SK-N-SH treated with all-trans-retinoic acid at 6 μM for 48 hours (cell line): ENCODE data around the gene PLXDC2.

Source experiments
- ATAC-seq: fragments of 200-7000 bp; cut with Tn5 transposase; 3 replicates; pipeline ENCODE4 v1.9.1; 2020; ENCODE audit warnings: mild to moderate bottlenecking, moderate library complexity
- ARNTL ChIP-seq: fragments of 450-650 bp; formaldehyde crosslinking; IDR thresholded peaks from 2 replicates; pipeline ENCODE4 v1.5.0; 2020; ENCODE audit warnings: low read depth, mild to moderate bottlenecking, moderate library complexity, borderline replicate concordance
- BACH2 ChIP-seq: fragments of 250-450 bp; sonication (Bioruptor Pico); IDR thresholded peaks from 2 replicates; pipeline ENCODE4 v1.9.0; 2021; ENCODE audit warnings: mild to moderate bottlenecking, borderline replicate concordance
- CREB5 ChIP-seq: fragments of 250-450 bp; sonication (Bioruptor Pico); IDR thresholded peaks from 2 replicates; pipeline ENCODE4 v1.5.1; 2020; ENCODE audit warnings: low read depth, mild to moderate bottlenecking, moderate library complexity
- CSDC2 ChIP-seq: fragments of 250-450 bp; sonication (Bioruptor Pico); IDR thresholded peaks from 2 replicates; pipeline ENCODE4 v1.5.0; 2020; ENCODE audit warnings: mild to moderate bottlenecking, moderate library complexity
- ESRRG ChIP-seq: fragments of 250-450 bp; sonication (Bioruptor Pico); IDR thresholded peaks from 2 replicates; pipeline ENCODE4 v1.6.1; 2021; ENCODE audit warnings: mild to moderate bottlenecking
- ISL1 ChIP-seq: fragments of 250-450 bp; sonication (Bioruptor Pico); IDR thresholded peaks from 2 replicates; pipeline ENCODE4 v2.1.2; 2022; ENCODE audit warnings: mild to moderate bottlenecking, moderate library complexity
- OSR1 ChIP-seq: fragments of 250-450 bp; sonication (Bioruptor Pico); IDR thresholded peaks from 2 replicates; pipeline ENCODE4 v1.8.0; 2022; ENCODE audit warnings: moderate library complexity, mild to moderate bottlenecking, inconsistent platforms
- PATZ1 ChIP-seq: fragments of 250-450 bp; sonication (Bioruptor Pico); IDR thresholded peaks from 2 replicates; pipeline ENCODE4 v1.8.0; 2020; ENCODE audit warnings: mild to moderate bottlenecking, moderate library complexity, borderline replicate concordance
- POU6F1 ChIP-seq: fragments of 250-450 bp; sonication (Bioruptor Pico); IDR thresholded peaks from 2 replicates; pipeline ENCODE4 v1.8.0; 2021; ENCODE audit warnings: low read depth, mild to moderate bottlenecking, moderate library complexity, borderline replicate concordance
- RARB ChIP-seq: fragments of 250-450 bp; sonication (Bioruptor Pico); IDR thresholded peaks from 2 replicates; pipeline ENCODE4 v1.8.0; 2021; ENCODE audit warnings: mild to moderate bottlenecking, moderate library complexity
- TCF4 ChIP-seq: fragments of 250-450 bp; sonication (Bioruptor Pico); IDR thresholded peaks from 2 replicates; pipeline ENCODE4 v1.8.0; 2021; ENCODE audit warnings: mild to moderate bottlenecking, moderate library complexity, borderline replicate concordance
- TOX ChIP-seq: fragments of 250-450 bp; sonication (Bioruptor Pico); IDR thresholded peaks from 2 replicates; pipeline ENCODE4 v1.8.0; 2021; ENCODE audit warnings: mild to moderate bottlenecking, moderate library complexity, borderline replicate concordance
- ZC3H10 ChIP-seq: fragments of 250-450 bp; sonication (Bioruptor Pico); IDR thresholded peaks from 2 replicates; pipeline ENCODE4 v1.5.1; 2021; ENCODE audit warnings: mild to moderate bottlenecking, moderate library complexity
- ZFP3 ChIP-seq: fragments of 250-450 bp; sonication (Bioruptor Pico); IDR thresholded peaks from 2 replicates; pipeline ENCODE4 v1.5.0; 2020; ENCODE audit warnings: mild to moderate bottlenecking, moderate library complexity
- ZNF565 ChIP-seq: fragments of 450-650 bp; formaldehyde crosslinking; conservative IDR thresholded peaks from 2 replicates; pipeline ENCODE4 v1.5.0; 2020; ENCODE audit warnings: low read depth, mild to moderate bottlenecking, moderate library complexity
- TF ChIP-seq, protein P1 (sequence below): fragments of 250-450 bp; sonication (Bioruptor Pico); IDR thresholded peaks from 2 replicates; pipeline ENCODE4 v1.5.1; 2021; ENCODE audit warnings: mild to moderate bottlenecking, moderate library complexity

The PLXDC2 gene

GRCh38 chr10:20215547-20216152 is 399.4 kb downstream of the PLXDC2 start (continued):
- TF ChIP-seq PATZ1 (CRISPR knock-in tag) (no peak), OSR1 (CRISPR knock-in tag) (no peak), ISL1 (CRISPR knock-in tag) (no peak)

GRCh38 chr10:20221356-20221755 is 405.1 kb downstream of the PLXDC2 start:
- TF ChIP-seq, protein P1, sequence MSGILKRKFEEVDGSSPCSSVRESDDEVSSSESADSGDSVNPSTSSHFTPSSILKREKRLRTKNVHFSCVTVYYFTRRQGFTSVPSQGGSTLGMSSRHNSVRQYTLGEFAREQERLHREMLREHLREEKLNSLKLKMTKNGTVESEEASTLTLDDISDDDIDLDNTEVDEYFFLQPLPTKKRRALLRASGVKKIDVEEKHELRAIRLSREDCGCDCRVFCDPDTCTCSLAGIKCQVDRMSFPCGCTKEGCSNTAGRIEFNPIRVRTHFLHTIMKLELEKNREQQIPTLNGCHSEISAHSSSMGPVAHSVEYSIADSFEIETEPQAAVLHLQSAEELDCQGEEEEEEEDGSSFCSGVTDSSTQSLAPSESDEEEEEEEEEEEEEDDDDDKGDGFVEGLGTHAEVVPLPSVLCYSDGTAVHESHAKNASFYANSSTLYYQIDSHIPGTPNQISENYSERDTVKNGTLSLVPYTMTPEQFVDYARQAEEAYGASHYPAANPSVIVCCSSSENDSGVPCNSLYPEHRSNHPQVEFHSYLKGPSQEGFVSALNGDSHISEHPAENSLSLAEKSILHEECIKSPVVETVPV = no peak
- ATAC-seq = no peak

GRCh38 chr10:20228729-20229128 is 412.5 kb downstream of the PLXDC2 start:
- ATAC-seq = no peak
- no peak for TF ChIP-seq ARNTL (CRISPR knock-in tag)
- no peak for TF ChIP-seq ZNF565
- no peak for TF ChIP-seq POU6F1 (CRISPR knock-in tag)
- no peak for TF ChIP-seq RARB (CRISPR knock-in tag)
- no peak for TF ChIP-seq ISL1 (CRISPR knock-in tag)
- no peak for TF ChIP-seq TOX
- no peak for TF ChIP-seq CSDC2 (CRISPR knock-in tag)
- TF ChIP-seq PATZ1 (CRISPR knock-in tag) = no peak
- TF ChIP-seq BACH2 (CRISPR knock-in tag) = no peak
- TF ChIP-seq, protein P1 = no peak
- no peak for TF ChIP-seq CREB5 (CRISPR knock-in tag)
- TF ChIP-seq ESRRG (CRISPR knock-in tag) = no peak
- TF ChIP-seq TCF4 (CRISPR knock-in tag) = no peak
- no peak for TF ChIP-seq ZC3H10 (CRISPR knock-in tag)
- TF ChIP-seq, all 23 proteins: peak for 0

DNA sequence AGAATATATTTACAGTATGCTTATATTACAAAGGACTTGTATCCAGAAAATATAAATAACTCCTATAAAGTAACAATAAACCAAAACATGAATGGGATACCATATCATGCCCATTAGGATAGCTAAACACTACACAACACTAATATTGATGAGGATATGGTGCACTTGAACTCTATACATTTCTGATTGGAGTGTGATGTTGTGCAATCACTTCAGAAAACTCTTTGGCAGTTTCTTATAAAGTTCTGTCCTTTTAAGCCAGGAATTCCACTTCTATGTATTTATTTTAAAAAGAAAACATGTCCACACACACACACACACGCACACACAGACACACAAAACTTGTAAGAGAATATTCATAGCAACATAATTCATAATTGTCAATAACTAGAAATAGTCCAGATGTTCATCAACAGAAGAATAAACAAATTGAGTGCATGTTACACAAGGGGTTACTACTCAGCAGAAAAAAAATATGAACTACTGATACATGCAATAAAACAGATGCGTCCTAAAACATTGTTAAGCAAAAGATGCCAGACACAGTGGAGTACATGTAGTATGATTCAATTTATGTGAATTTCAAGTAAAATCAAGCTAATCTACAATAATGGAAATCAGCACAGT is 416.0 kb downstream of the PLXDC2 start:
- no peak for TF ChIP-seq ZFP3
- ATAC-seq = no peak
